Ishikawa (cell line): ENCODE measurements around the gene KNTC1.

Source experiments
- CEBPB ChIP-seq: IDR thresholded peaks from 2 replicates; pipeline ENCODE4 v1.6.1; 2012
- CREB1 ChIP-seq: IDR thresholded peaks from 2 replicates; pipeline ENCODE4 v1.6.1; 2012; ENCODE audit warnings: low read depth
- EGR1 ChIP-seq: IDR thresholded peaks from 2 replicates; pipeline ENCODE4 v1.6.1; 2012
- EP300 ChIP-seq: IDR thresholded peaks from 2 replicates; pipeline ENCODE4 v1.6.1; 2012; ENCODE audit warnings: borderline replicate concordance
- FOXM1 ChIP-seq: IDR thresholded peaks from 2 replicates; pipeline ENCODE4 v1.6.1; 2012; ENCODE audit warnings: low read depth, borderline replicate concordance
- MAX ChIP-seq: IDR thresholded peaks from 2 replicates; pipeline ENCODE4 v1.6.1; 2012
- NFIC ChIP-seq: IDR thresholded peaks from 2 replicates; pipeline ENCODE4 v1.6.1; 2012
- RAD21 ChIP-seq: IDR thresholded peaks from 2 replicates; pipeline ENCODE4 v1.6.1; 2012; ENCODE audit warnings: low read depth
- REST ChIP-seq: IDR thresholded peaks from 2 replicates; pipeline ENCODE4 v1.6.1; 2012; ENCODE audit warnings: low read depth, mild to moderate bottlenecking
- TAF1 ChIP-seq: IDR thresholded peaks from 2 replicates; pipeline ENCODE4 v1.6.1; 2012; ENCODE audit warnings: low read depth, mild to moderate bottlenecking
- TCF12 ChIP-seq: IDR thresholded peaks from 2 replicates; pipeline ENCODE4 v1.6.1; 2012; ENCODE audit warnings: low read depth
- USF1 ChIP-seq: IDR thresholded peaks from 2 replicates; pipeline ENCODE4 v1.6.1; 2012
- YY1 ChIP-seq: IDR thresholded peaks from 2 replicates; pipeline ENCODE4 v1.6.1; 2012; ENCODE audit warnings: low read depth
- ZBTB7A ChIP-seq: IDR thresholded peaks from 2 replicates; pipeline ENCODE4 v1.6.1; 2012; ENCODE audit warnings: low read depth

GRCh38 chr12:122500685-122501488 is 26.2 kb upstream of the KNTC1 start, which contains the start of gene ZCCHC8:
- TF ChIP-seq FOXM1 (peak; percentile 93), RAD21 (no peak), REST (no peak), EP300 (no peak; the same call in 1 of the 2 replicates), YY1 (peak; percentile 85), CEBPB (no peak; the same call in 1 of the 2 replicates), MAX (peak; percentile 10; the same call in 1 of the 2 replicates), USF1 (peak; percentile 53; the same call in 1 of the 2 replicates), EGR1 (no peak), TAF1 (peak; percentile 80), CREB1 (peak; percentile 58; the same call in 1 of the 2 replicates), NFIC (no peak), ZBTB7A (no peak), TCF12 (peak; percentile 68; the same call in 1 of the 2 replicates)
